A204.1 (cell line): ENCODE data around the gene DENND1B.

Experiments
- FAIRE-seq: peaks from 2 replicates; lab custom pipeline; 2012; peaks lifted over from hg19 to GRCh38; lab: Jason Lieb, UNC

The DENND1B gene

DNA sequence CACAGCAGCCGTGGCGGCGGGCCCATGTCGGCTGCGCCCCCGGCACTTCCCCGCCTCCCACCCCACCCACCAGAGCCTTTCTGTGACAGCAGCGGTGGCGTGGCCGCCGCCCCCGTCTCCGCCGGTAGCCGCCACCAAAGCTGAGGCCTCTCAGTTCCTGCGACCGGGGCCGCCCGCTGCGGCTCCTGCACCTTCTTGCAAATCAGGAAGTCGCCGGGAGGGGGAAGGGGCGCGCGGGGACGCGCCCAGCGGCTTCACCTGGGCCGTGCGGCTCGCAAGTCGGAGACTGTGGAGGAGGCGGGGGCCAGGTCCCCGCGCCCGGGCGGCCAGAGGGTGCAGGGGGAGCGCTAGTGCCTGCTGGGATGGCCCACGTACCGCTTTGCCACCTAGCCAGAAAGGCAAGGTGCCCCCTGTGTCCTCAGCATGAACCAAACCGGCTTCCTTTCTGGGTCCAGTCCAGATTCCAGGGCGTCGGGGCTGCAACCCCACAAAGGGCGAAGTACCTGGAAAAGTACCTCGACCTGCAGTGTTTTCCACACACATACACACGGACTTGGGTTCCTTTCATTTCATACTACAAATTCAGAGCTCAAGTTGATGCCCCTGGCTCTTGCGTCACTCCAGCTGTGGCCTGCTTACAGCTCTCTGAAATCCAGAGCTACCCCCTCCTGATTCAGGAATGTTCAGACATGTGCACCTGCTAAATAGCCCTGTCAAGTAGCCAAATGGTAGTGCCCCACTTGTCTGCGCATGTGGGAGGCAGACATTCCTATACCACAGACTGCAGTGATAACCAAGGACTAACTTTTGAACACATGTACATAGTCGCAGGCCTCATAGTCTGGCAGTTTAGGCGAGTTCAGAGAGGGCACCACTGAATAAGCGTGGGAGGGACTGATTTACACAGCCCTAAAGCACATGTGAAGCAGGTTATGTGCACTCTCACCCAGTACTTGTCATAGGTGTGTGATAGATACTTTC, at the start of gene DENND1B:
Gene DENND1B, minus strand, starts transcription at position 199 of the 981 bp plus-strand sequence. CDS start 325 bp downstream, outside the sequence.
- FAIRE-seq, result no peak

GRCh38 chr1:197814306-197814705, 39.0 kb upstream of the DENND1B start:
- FAIRE-seq, result no peak

- FAIRE-seq, result no peak
Measured at GRCh38 chr1:197813741-197814140, 38.5 kb upstream of the DENND1B start.

GRCh38 chr1:197811769-197812168, 36.5 kb upstream of the DENND1B start:
- no peak for FAIRE-seq

DNA sequence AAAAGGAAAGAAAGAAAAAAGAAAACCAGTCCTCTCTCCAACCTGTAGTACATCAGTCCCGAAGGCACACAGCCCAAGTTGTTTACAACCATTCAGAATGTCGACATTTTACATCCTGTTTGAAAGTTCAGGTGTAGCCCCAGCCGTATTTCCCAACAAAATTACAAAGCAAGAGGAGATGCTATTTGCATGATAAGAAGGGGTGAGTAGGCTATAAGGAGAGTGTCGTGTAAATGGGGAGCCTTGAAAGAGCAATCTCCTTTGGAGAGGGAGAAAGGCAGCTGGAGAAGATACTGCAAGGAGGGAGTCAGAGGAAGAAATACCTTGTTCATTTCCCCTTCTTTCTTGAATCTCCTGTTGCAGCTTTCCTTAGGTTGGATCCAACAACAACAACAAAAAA, 35.5 kb upstream of the DENND1B start:
- FAIRE-seq, result no peak

- FAIRE-seq, result no peak
Measured at GRCh38 chr1:197808880-197809279, 33.6 kb upstream of the DENND1B start.

DNA sequence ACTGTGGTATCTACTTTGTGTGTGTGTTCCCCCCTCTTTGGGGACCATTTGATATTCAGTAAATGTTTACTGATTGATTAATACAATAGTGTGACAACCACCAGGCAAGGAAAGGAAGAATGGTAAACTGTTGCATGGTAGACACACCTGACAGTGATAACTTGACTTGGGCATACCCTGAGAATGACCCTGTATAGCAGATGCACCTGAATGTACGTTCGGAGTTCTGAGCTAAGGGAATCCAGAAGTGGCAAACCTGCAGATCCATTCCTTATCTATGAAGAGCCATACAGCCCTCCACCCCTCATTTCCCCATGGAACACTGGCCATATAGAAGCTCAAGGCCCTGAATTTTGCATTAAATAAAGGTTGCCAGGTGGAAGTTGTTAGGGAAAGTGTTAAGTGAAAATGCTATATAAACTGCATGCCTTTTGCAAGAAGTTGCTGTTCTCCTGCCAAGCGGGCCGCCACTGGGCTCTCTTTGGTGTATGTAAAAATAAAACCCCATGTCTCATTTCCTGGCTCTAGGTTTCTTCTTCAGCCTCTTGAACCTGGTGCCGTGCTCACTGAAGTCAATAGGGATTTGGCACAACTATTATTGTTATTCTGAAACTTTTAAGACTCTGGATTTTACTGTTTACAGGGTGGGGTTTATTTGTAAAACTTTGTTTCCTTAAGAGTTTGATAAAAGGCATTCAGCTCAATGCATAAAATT, 32.6 kb upstream of the DENND1B start:
- no peak for FAIRE-seq

DNA sequence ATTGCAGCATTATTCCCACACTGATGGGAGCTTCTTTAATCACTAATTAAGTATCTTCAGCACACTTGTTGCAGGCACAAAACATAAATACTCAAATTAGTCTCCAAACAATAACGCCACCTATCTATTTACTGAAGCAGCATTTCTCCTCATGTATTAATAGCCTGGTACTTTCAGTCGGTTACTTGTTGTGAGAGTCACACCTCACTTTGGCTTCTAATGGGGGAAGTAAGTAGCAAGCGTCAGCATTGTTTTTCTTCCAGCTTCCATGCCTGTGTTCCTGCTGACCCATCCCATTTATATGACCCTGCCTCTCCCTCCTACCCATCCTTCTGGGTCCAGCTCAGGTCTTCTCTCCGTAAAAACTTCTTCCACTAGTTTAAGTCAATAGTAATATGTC, 31.9 kb upstream of the DENND1B start:
- no peak for FAIRE-seq

GRCh38 chr1:197806718-197807117, 31.4 kb upstream of the DENND1B start:
- FAIRE-seq, result no peak

GRCh38 chr1:197801684-197802083, 26.4 kb upstream of the DENND1B start:
- no peak for FAIRE-seq

- no peak for FAIRE-seq
Measured at GRCh38 chr1:197801111-197801482, 25.8 kb upstream of the DENND1B start.

DNA sequence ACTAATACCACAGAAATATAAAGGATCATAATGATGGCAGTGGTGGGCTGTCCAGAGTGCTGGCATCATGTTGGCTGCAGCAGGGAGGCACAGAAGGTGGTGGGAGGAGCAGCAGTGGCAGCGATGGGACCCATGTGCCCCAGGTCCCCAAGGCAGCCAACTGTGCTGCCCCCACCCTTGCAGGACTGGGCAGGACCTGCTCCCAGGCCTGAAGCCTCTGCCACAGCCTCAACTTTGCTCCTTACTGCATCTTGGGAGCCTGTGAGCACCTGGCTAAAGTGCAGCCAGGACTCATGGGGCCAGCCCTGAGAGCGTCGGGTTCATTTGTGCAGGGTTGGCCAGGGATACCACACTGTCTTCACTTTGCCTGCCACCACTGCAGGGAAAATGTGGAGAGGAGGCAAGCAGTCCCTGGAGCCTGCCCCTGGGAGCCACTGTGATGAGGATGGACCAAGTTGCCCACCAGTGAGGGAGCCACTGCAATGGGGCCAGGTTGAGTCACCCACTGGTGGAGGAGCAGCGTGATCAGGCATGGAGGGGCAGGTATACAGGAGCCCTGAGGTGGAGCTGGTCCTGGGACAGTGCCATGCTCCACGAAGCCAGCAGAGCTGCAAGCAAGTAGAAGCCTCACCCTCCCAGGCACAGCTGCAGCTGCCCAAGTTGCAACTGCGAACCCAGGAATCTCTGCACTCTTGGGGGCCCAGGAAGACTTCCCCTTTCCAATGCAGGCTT, 25.3 kb upstream of the DENND1B start:
- no peak for FAIRE-seq

GRCh38 chr1:197799271-197799670, 24.0 kb upstream of the DENND1B start:
- no peak for FAIRE-seq

DNA sequence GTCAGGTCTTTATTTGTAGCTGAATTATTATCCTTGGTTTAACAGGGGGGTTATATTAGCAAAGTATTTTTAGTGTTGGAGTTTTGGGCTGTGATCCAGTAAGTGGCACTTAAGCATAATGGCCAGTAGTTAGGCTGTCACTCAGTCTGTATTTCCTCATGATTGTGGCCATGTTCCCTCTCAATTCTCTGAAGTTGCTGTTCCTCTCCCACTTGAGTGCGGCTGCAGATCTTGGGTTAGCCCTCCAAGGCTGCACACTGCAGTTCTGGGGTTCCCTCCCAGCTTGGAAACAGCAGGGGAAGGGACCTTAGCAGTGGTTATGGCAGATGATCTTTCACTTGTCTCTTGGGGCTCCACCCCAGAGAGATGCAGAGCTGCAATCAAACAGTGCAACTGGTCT, 23.2 kb upstream of the DENND1B start:
- no peak for FAIRE-seq

GRCh38 chr1:197797010-197797409, 21.7 kb upstream of the DENND1B start:
- no peak for FAIRE-seq

GRCh38 chr1:197788741-197789739, 13.8 kb upstream of the DENND1B start:
- FAIRE-seq, result no peak

GRCh38 chr1:197787623-197788536, 12.6 kb upstream of the DENND1B start:
- FAIRE-seq, result no peak

- no peak for FAIRE-seq
Measured at GRCh38 chr1:197787056-197787455, 11.8 kb upstream of the DENND1B start.

DNA sequence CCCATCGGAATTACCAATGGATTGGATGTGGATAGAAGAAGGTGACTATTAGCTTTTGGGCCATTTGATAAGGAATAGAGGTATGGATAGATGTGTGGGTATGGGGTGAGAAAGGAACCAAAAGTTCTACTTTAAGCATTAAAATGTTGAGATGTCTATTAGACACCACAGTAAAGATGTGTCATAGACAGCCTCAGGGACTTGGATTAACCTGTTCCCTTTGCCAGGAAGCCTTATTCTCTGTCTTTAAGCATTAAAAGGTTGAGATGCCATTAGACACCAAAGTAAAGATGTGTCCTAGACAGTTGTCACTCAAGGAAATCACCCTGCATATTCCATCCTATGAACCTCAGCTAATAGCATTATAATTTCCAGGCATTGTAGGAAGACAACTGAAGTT, 11.0 kb upstream of the DENND1B start:
- FAIRE-seq, result no peak

DNA sequence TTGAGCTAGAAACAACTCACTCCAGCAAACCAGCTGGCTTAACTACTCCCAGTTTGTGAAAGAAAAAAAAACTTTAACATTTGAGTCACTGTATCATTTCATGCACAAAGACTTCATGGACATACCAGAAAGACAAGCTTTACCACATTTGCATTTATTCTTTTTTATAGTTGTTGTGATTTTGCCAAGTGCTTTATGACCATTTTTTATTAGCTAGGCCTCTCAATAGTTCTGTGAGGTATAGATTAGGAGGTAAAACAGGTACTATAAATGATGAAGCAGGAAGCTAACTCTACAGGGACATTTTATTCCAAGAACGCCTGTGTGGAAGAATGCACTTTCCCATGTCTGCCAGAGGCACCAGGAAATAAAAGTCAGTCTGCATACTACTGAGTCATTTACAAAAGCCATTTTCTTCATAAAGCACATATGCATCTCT, 8.2 kb upstream of the DENND1B start:
- no peak for FAIRE-seq
